Parathyroid adenoma (tissue), 2 donors: ENCODE data around the gene CACNA1G.

Experiments
- H2AFZ ChIP-seq: fragments of 300-600 bp; sonication (generic); one replicate; pipeline ENCODE4 v1.7.0; 2017; ENCODE audit warnings: antibody characterized with exemption, mild to moderate bottlenecking
- H3K27ac ChIP-seq: fragments of 300-600 bp; sonication (generic); one replicate; pipeline ENCODE4 v1.7.0; 2017
- H3K27me3 ChIP-seq: fragments of 300-600 bp; sonication (generic); one replicate; pipeline ENCODE4 v1.7.0; 2017; ENCODE audit warnings: low read length; ENCODE audit not compliant: control insufficient read depth, insufficient read depth
- H3K36me3 ChIP-seq: fragments of 300-600 bp; sonication (generic); one replicate; pipeline ENCODE4 v1.7.0; 2017; ENCODE audit warnings: low read length; ENCODE audit not compliant: control insufficient read depth, insufficient read depth
- H3K4me1 ChIP-seq: fragments of 300-600 bp; sonication (generic); one replicate; pipeline ENCODE4 v1.7.0; 2017; ENCODE audit warnings: control low read depth
- H3K4me2 ChIP-seq: fragments of 300-600 bp; sonication (generic); one replicate; pipeline ENCODE4 v1.7.0; 2017; ENCODE audit warnings: low read length
- H3K4me3 ChIP-seq: fragments of 300-600 bp; sonication (generic); one replicate; pipeline ENCODE4 v1.7.0; 2017; ENCODE audit warnings: low read depth, low read length
- H3K79me2 ChIP-seq: fragments of 300-600 bp; sonication (generic); one replicate; pipeline ENCODE4 v1.7.0; 2017; ENCODE audit warnings: control low read depth
- H3K9ac ChIP-seq: fragments of 300-600 bp; sonication (generic); one replicate; pipeline ENCODE4 v1.7.0; 2017; ENCODE audit warnings: mild to moderate bottlenecking
- H3K9me3 ChIP-seq: fragments of 300-600 bp; sonication (generic); one replicate; pipeline ENCODE4 v1.7.0; 2017; ENCODE audit warnings: low read length; ENCODE audit not compliant: control insufficient read depth
- TF ChIP-seq, protein P1 (sequence below): fragments of 300-600 bp; sonication (generic); IDR thresholded peaks from one replicate; pipeline ENCODE4 v1.7.0; 2017; ENCODE audit warnings: antibody characterized with exemption, mild to moderate bottlenecking
- donor health status: primary hyperparathyroidism.

CACNA1G gene

GRCh38 chr17:50620237-50620636 is 59.7 kb downstream of the CACNA1G start:
- Histone ChIP-seq H3K36me3 (no peaks in the 10 kb centered on the region), H3K27ac (no peak overlapping the region), H2AFZ (no peak overlapping the region), H3K4me3 (no peak overlapping the region), H3K9ac (no peak overlapping the region), H3K9me3 (no peaks in the 10 kb centered on the region), H3K79me2 (no peaks in the 10 kb centered on the region), H3K27me3 (no peaks in the 10 kb centered on the region), H3K4me1 (no peaks in the 10 kb centered on the region), H3K4me2 (no peak overlapping the region)
- TF ChIP-seq, protein P1, sequence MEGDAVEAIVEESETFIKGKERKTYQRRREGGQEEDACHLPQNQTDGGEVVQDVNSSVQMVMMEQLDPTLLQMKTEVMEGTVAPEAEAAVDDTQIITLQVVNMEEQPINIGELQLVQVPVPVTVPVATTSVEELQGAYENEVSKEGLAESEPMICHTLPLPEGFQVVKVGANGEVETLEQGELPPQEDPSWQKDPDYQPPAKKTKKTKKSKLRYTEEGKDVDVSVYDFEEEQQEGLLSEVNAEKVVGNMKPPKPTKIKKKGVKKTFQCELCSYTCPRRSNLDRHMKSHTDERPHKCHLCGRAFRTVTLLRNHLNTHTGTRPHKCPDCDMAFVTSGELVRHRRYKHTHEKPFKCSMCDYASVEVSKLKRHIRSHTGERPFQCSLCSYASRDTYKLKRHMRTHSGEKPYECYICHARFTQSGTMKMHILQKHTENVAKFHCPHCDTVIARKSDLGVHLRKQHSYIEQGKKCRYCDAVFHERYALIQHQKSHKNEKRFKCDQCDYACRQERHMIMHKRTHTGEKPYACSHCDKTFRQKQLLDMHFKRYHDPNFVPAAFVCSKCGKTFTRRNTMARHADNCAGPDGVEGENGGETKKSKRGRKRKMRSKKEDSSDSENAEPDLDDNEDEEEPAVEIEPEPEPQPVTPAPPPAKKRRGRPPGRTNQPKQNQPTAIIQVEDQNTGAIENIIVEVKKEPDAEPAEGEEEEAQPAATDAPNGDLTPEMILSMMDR: no peak

- TF ChIP-seq, protein P1: no peak
- H3K36me3 ChIP-seq: no peaks in the 10 kb centered on the region
- no peak overlapping the region for H3K4me3 ChIP-seq
- H3K9ac ChIP-seq: no peak overlapping the region
- H3K79me2 ChIP-seq: no peaks in the 10 kb centered on the region
- no peaks in the 10 kb centered on the region for H3K27me3 ChIP-seq
- H3K9me3 ChIP-seq: no peaks in the 10 kb centered on the region
- H3K27ac ChIP-seq: no peak overlapping the region
- no peak overlapping the region for H2AFZ ChIP-seq
- no peak overlapping the region for H3K4me2 ChIP-seq
- H3K4me1 ChIP-seq: no peaks in the 10 kb centered on the region
Measured at GRCh38 chr17:50620858-50621257, 60.3 kb downstream of the CACNA1G start.

- Histone ChIP-seq H3K27ac (no peak overlapping the region), H3K9me3 (no peaks in the 10 kb centered on the region), H3K4me2 (no peak overlapping the region), H3K36me3 (no peaks in the 10 kb centered on the region), H3K27me3 (no peaks in the 10 kb centered on the region), H3K79me2 (no peaks in the 10 kb centered on the region), H3K4me3 (no peak overlapping the region), H2AFZ (no peak overlapping the region), H3K9ac (no peak overlapping the region), H3K4me1 (no peaks in the 10 kb centered on the region)
- TF ChIP-seq, protein P1: no peak
Measured at GRCh38 chr17:50621574-50622031, 61.1 kb downstream of the CACNA1G start.

DNA sequence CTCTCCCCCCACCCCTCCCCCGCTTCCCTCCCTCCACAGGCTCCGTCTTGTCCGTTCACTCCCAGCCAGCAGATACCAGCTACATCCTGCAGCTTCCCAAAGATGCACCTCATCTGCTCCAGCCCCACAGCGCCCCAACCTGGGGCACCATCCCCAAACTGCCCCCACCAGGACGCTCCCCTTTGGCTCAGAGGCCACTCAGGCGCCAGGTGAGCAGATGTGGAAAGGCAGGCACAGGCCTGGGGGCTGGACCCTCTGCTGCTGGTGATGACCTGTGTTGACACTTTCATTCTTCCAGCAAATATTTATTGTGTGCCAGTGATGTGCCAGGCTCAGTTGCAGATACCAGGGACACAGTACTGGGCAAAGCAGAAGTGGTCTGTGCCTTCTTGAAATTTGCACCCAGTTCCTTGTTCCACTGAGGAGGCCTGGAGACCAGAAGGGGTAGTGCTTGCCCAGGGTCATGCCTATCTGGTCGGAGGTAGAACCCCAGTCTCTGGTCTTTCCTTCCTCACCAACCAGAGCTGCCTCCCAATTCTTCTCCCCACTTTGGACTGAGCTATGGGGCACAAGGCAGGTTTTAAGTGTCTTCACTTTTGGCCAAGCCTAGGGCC is 63.9 kb downstream of the CACNA1G start:
- Histone ChIP-seq H2AFZ (no peak overlapping the region), H3K79me2 (no peaks in the 10 kb centered on the region), H3K4me2 (no peak overlapping the region), H3K9me3 (no peaks in the 10 kb centered on the region), H3K36me3 (no peaks in the 10 kb centered on the region), H3K4me3 (no peak overlapping the region), H3K27ac (no peak overlapping the region), H3K9ac (no peak overlapping the region), H3K27me3 (no peaks in the 10 kb centered on the region), H3K4me1 (peaks cover 14% of the 10 kb centered on the region)
- TF ChIP-seq, protein P1: no peak
